ENCODE measurements around the gene BCL2L12. TPM values are rescaled to one million over a fixed set of nuclear protein-coding genes. Genes with fewer than 3 reads are reported as not detected.

The BCL2L12 gene
- polyA plus RNA-seq, 3 donors = 21.0 to 31.6 (median 28.0) TPM

Other genes starting within 250 kb of the BCL2L12 start
- not detected for gene PTH2, start 242.5 kb upstream of the BCL2L12 start, polyA plus RNA-seq (ENCODE audit: insufficient read length in 3 of 3)
- not detected for gene GFY, start 240.5 kb upstream of the BCL2L12 start, polyA plus RNA-seq (ENCODE audit: insufficient read length in 3 of 3)
- under 1 TPM; 0.19 to 0.47 (median 0.33) TPM for gene SLC17A7, start 224.4 kb upstream of the BCL2L12 start, polyA plus RNA-seq (ENCODE audit: insufficient read length in 3 of 3)
- gene PIH1D1, start 214.1 kb upstream of the BCL2L12 start, polyA plus RNA-seq (ENCODE audit: insufficient read length in 3 of 3) = 100 to 1,000 TPM in 1 of 3 donors, 10 to 100 TPM in 2; 85.0 to 102 (median 91.3) TPM
- gene ALDH16A1, start 212.7 kb upstream of the BCL2L12 start, polyA plus RNA-seq (ENCODE audit: insufficient read length in 3 of 3) = 10 to 100 TPM; 14.4 to 27.7 (median 26.4) TPM
- 1 to 10 TPM; 2.5 to 4.4 (median 3.2) TPM for gene FLT3LG, start 191.7 kb upstream of the BCL2L12 start, polyA plus RNA-seq (ENCODE audit: insufficient read length in 3 of 3)
- 1,000 to 10,000 TPM; 2,269 to 2,915 (median 2,804) TPM for gene RPL13A, start 178.3 kb upstream of the BCL2L12 start, polyA plus RNA-seq (ENCODE audit: insufficient read length in 3 of 3)
- 1,000 to 10,000 TPM; 2,058 to 2,977 (median 2,724) TPM for gene RPS11, start 169.5 kb upstream of the BCL2L12 start, polyA plus RNA-seq (ENCODE audit: insufficient read length in 3 of 3)
- gene FCGRT, start 153.3 kb upstream of the BCL2L12 start, polyA plus RNA-seq (ENCODE audit: insufficient read length in 3 of 3) = 100 to 1,000 TPM; 225 to 312 (median 227) TPM
- gene RCN3, start 137.9 kb upstream of the BCL2L12 start, polyA plus RNA-seq (ENCODE audit: insufficient read length in 3 of 3) = 10 to 100 TPM; 13.1 to 24.6 (median 23.3) TPM
- 10 to 100 TPM; 61.9 to 75.9 (median 67.5) TPM for gene NOSIP, start 85.4 kb upstream of the BCL2L12 start, polyA plus RNA-seq (ENCODE audit: insufficient read length in 3 of 3)
- gene PRRG2, start 84.6 kb upstream of the BCL2L12 start, polyA plus RNA-seq (ENCODE audit: insufficient read length in 3 of 3) = 1 to 10 TPM; 5.8 to 6.8 (median 5.9) TPM
- gene PRR12, start 74.8 kb upstream of the BCL2L12 start, polyA plus RNA-seq (ENCODE audit: insufficient read length in 3 of 3) = 10 to 100 TPM; 17.0 to 30.2 (median 28.6) TPM
- gene RRAS, start 25.8 kb upstream of the BCL2L12 start, polyA plus RNA-seq (ENCODE audit: insufficient read length in 3 of 3) = 10 to 100 TPM; 20.6 to 28.9 (median 24.9) TPM
- gene SCAF1, start 23.7 kb upstream of the BCL2L12 start, polyA plus RNA-seq (ENCODE audit: insufficient read length in 3 of 3) = 10 to 100 TPM; 28.4 to 44.1 (median 43.4) TPM
- gene IRF3, start 76 bp upstream of the BCL2L12 start, polyA plus RNA-seq (ENCODE audit: insufficient read length in 3 of 3) = 10 to 100 TPM; 36.8 to 92.3 (median 57.7) TPM
- 100 to 1,000 TPM; 198 to 261 (median 228) TPM for gene PRMT1, start 11.3 kb downstream of the BCL2L12 start, polyA plus RNA-seq (ENCODE audit: insufficient read length in 3 of 3)
- 1 to 10 TPM; 1.1 to 1.6 (median 1.5) TPM for gene ADM5, start 23.7 kb downstream of the BCL2L12 start, polyA plus RNA-seq (ENCODE audit: insufficient read length in 3 of 3)
- gene CPT1C, start 25.2 kb downstream of the BCL2L12 start, polyA plus RNA-seq (ENCODE audit: insufficient read length in 3 of 3) = 10 to 100 TPM in 2 of 3 donors, 1 to 10 TPM in 1; 8.0 to 12.8 (median 11.1) TPM
- under 1 TPM in 2 of 3 donors, not detected in 1; 0.10 to 0.18 TPM for gene TSKS, start 97.4 kb downstream of the BCL2L12 start, polyA plus RNA-seq (ENCODE audit: insufficient read length in 3 of 3)
- 10 to 100 TPM; 44.5 to 69.2 (median 66.9) TPM for gene AP2A1, start 101.1 kb downstream of the BCL2L12 start, polyA plus RNA-seq (ENCODE audit: insufficient read length in 3 of 3)
- gene FUZ, start 147.4 kb downstream of the BCL2L12 start, polyA plus RNA-seq (ENCODE audit: insufficient read length in 3 of 3) = 10 to 100 TPM; 35.6 to 42.1 (median 38.4) TPM
- 10 to 100 TPM; 61.4 to 74.1 (median 69.6) TPM for gene MED25, start 152.4 kb downstream of the BCL2L12 start, polyA plus RNA-seq (ENCODE audit: insufficient read length in 3 of 3)
- gene PTOV1, start 185.2 kb downstream of the BCL2L12 start, polyA plus RNA-seq (ENCODE audit: insufficient read length in 3 of 3) = 100 to 1,000 TPM; 278 to 373 (median 349) TPM
- gene PNKP, start 201.6 kb downstream of the BCL2L12 start, polyA plus RNA-seq (ENCODE audit: insufficient read length in 3 of 3) = 10 to 100 TPM; 41.8 to 93.0 (median 60.3) TPM
- gene AKT1S1, start 211.4 kb downstream of the BCL2L12 start, polyA plus RNA-seq (ENCODE audit: insufficient read length in 3 of 3) = 10 to 100 TPM; 23.9 to 40.5 (median 38.1) TPM
- gene TBC1D17, start 211.8 kb downstream of the BCL2L12 start, polyA plus RNA-seq (ENCODE audit: insufficient read length in 3 of 3) = 10 to 100 TPM; 38.3 to 61.4 (median 43.0) TPM
- 1 to 10 TPM; 3.2 to 7.2 (median 3.9) TPM for gene IL4I1, start 231.0 kb downstream of the BCL2L12 start, polyA plus RNA-seq (ENCODE audit: insufficient read length in 3 of 3)

Data from renal cortex interstitium (tissue), 3 donors.